BLaER1 treated with 17β-estradiol and CSF1 and Interleukin-3, amounts not matched to agents 10 nM and 100 nM (cell line): ENCODE measurements around the gene ABHD12.

Source experiments
- H3K27ac ChIP-seq, 11 experiments: shearing (Covaris generic); formaldehyde crosslinking; 2 replicates each; pipeline ENCODE4 v1.8.1; 2022
- H3K27me3 ChIP-seq, 11 experiments: shearing (Covaris generic); formaldehyde crosslinking; 2 replicates each; pipeline ENCODE4 v1.8.1; 2022
- H3K36me3 ChIP-seq, 11 experiments: shearing (Covaris generic); formaldehyde crosslinking; 2 replicates each; pipeline ENCODE4 v1.8.1; 2022
- H3K4me1 ChIP-seq, 10 experiments: shearing (Covaris generic); formaldehyde crosslinking; 2 replicates each; pipeline ENCODE4 v1.8.1; 2022
- H3K4me2 ChIP-seq, 11 experiments: shearing (Covaris generic); formaldehyde crosslinking; 2 replicates each; pipeline ENCODE4 v1.8.1; 2022
- H3K4me3 ChIP-seq, 10 experiments: shearing (Covaris generic); formaldehyde crosslinking; 2 replicates each; pipeline ENCODE4 v1.8.1; 2022
- H3K9ac ChIP-seq, 11 experiments: shearing (Covaris generic); formaldehyde crosslinking; 2 replicates each; pipeline ENCODE4 v1.8.1; 2022
- H3K9me3 ChIP-seq, 11 experiments: shearing (Covaris generic); formaldehyde crosslinking; replicated peaks in 1 of 11; 2 replicates each; pipeline ENCODE4 v1.8.1; 2022
- H4K20me1 ChIP-seq, 11 experiments: shearing (Covaris generic); formaldehyde crosslinking; 2 replicates each; pipeline ENCODE4 v1.8.1; 2022
- Cebpa-rat ChIP-seq, 11 experiments: shearing (Covaris generic); IDR thresholded peaks; 2 replicates each; pipeline ENCODE4 v1.8.1; 2022

The ABHD12 gene

DNA sequence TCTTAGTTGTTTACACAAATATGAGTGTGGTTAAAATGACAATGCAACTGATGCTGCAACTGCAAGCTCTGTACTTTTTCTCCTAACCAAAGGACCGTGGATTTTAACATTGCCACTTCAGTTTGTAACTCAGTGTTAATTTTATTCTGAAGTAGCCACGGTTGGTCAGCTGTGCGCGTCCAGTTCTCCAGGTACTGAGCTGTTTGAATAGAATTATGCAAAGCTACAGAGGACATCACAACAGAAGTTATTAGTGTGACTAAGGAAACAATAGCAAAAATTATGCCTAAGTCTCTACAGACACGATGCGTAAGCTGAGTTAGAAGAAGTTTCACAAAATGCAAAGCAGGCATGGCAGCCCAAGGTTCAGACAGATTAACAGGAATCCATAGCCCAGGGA is 4.4 kb upstream of the ABHD12 start:
- H3K4me2 ChIP-seq, result no peak overlapping the region

DNA sequence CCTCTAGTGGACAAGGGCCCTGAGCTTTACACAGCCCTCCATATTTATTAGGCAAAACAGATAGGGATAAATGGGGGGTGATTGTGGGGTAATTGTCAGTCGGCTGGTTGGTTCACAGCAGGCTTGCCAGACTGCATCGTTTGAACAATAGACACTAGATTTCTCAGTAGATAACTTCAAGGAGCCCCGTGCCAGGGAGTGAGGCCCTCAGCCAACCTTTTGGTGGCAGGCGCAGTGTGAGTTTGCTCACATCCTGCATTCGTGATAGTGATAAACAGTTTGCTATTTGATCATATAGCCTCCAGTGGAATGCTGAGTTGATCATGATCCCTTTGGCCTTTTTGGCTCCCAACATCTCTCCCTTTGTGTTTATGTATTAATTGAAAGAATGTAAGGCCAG is 3.6 kb upstream of the ABHD12 start:
- TF ChIP-seq Cebpa-rat (IDR thresholded peaks at IDR 0.05), result no peak
- Histone ChIP-seq H3K4me2 (no peak overlapping the region), H3K4me1 (peaks cover 5 to 26% (median 16%) of the 10 kb centered on the region in 10 experiments), H3K36me3 (no peaks in the 10 kb centered on the region), H4K20me1 (peaks cover 0 to 11% (median 4%) of the 10 kb centered on the region in 11 experiments; a peak in 9 of 22 replicates), H3K4me3 (no peak overlapping the region), H3K27ac (no peak overlapping the region), H3K9me3 (no peaks in the 10 kb centered on the region), H3K9ac (no peak overlapping the region), H3K27me3 (no peaks in the 10 kb centered on the region)

More for the DNA sequence above, 4.4 kb upstream of the ABHD12 start:
- TF ChIP-seq Cebpa-rat (IDR thresholded peaks at IDR 0.05), result no peak
- peaks cover 0 to 4% (median 0%) of the 10 kb centered on the region in 11 experiments; a peak in 5 of 22 replicates for H4K20me1 ChIP-seq
- H3K36me3 ChIP-seq, result no peaks in the 10 kb centered on the region
- H3K9me3 ChIP-seq, result no peaks in the 10 kb centered on the region
- no peak overlapping the region for H3K9ac ChIP-seq
- no peak overlapping the region for H3K27ac ChIP-seq
- peaks cover 0 to 23% (median 13%) of the 10 kb centered on the region in 10 experiments; a peak in 13 of 20 replicates for H3K4me1 ChIP-seq
- no peaks in the 10 kb centered on the region for H3K27me3 ChIP-seq
- no peak overlapping the region for H3K4me3 ChIP-seq

DNA sequence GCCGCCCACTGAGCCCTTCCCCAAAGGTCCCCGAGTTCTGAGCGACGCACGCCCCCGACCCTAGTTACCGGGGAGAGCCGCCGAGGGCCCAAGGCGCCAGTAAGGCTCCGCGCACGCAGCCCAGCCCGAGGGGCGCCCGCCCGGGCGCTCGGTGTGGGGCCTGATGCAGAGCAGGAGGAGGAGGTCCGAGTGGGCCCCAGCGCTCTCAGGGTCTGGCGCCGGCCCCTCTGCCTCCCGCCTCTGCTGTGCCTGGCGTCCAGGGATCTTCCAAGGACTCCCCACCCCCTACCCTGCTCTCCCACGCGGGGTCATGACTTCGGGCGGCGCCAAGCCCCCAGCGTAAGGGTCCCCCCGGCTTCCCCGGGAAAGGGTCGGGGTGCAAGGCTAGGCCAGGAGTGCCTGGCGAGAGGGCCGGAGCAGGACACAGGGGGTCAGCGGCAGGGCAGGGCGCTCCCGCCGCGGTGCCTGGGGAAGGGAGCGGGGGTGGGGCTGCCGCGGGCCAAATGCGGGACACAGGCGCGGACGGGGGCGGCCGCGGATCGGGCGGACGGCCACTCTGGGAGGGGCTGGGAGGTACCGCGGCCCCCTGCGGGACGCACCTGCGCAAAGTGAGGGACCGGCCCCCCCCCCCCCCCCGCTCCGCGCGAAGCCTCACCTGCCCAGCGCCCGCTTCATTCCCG is 637 bp downstream of the ABHD12 start:
- TF ChIP-seq Cebpa-rat (IDR thresholded peaks at IDR 0.05), result no peak

DNA sequence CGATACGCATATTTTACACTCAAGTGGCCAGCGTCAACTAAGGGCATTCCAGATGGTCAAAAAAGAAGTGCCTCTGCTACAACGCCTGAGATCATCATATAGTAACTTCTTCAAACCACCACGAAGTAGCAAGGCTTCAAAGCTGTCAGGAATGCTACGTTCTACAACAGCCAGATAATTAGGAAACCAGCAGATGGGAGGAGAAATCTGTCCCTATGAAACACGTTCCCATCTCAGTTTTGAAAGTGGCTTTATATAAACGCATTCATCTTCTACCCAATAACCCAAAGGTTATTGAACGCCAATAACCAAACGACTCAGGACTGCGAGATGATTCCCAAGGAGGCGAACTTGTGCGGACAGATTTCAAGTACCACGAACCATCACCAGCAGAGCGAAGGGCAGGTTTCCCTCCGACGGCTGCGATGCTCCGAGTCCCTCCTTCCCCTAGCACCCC is 1.2 kb downstream of the ABHD12 start:
- Histone ChIP-seq H3K27me3 (no peaks in the 10 kb centered on the region), H3K4me1 (peaks cover 12 to 24% (median 16%) of the 10 kb centered on the region in 10 experiments), H3K4me2 (peak overlapping the region; percentile 79 to 92 (median 87)), H3K9me3 (no peaks in the 10 kb centered on the region), H4K20me1 (peaks cover 3 to 47% (median 23%) of the 10 kb centered on the region in 11 experiments; a peak in 14 of 22 replicates), H3K27ac (peak overlapping the region; percentile 80 to 90 (median 85); a peak in 21 of 22 replicates), H3K36me3 (peaks cover 0 to 25% (median 4%) of the 10 kb centered on the region in 11 experiments; a peak in 5 of 22 replicates), H3K4me3 (peak overlapping the region; percentile 83 to 99 (median 97)), H3K9ac (peak overlapping the region; percentile 90 to 97 (median 92))
- no peak for TF ChIP-seq Cebpa-rat (IDR thresholded peaks at IDR 0.05)

More for the DNA sequence above, 637 bp downstream of the ABHD12 start:
- peaks cover 0 to 25% (median 0%) of the 10 kb centered on the region in 11 experiments; a peak in 5 of 22 replicates for H3K36me3 ChIP-seq
- no peaks in the 10 kb centered on the region for H3K27me3 ChIP-seq
- peak overlapping the region; percentile 83 to 99 (median 97) for H3K4me3 ChIP-seq
- H4K20me1 ChIP-seq, result peaks cover 3 to 41% (median 23%) of the 10 kb centered on the region in 11 experiments; a peak in 14 of 22 replicates
- peaks cover 12 to 24% (median 14%) of the 10 kb centered on the region in 10 experiments for H3K4me1 ChIP-seq
- H3K9ac ChIP-seq, result peak overlapping the region; percentile 90 to 97 (median 92)
- peak overlapping the region; percentile 79 to 92 (median 87) for H3K4me2 ChIP-seq
- H3K27ac ChIP-seq, result peak overlapping the region; percentile 80 to 90 (median 85)
- no peaks in the 10 kb centered on the region for H3K9me3 ChIP-seq

DNA sequence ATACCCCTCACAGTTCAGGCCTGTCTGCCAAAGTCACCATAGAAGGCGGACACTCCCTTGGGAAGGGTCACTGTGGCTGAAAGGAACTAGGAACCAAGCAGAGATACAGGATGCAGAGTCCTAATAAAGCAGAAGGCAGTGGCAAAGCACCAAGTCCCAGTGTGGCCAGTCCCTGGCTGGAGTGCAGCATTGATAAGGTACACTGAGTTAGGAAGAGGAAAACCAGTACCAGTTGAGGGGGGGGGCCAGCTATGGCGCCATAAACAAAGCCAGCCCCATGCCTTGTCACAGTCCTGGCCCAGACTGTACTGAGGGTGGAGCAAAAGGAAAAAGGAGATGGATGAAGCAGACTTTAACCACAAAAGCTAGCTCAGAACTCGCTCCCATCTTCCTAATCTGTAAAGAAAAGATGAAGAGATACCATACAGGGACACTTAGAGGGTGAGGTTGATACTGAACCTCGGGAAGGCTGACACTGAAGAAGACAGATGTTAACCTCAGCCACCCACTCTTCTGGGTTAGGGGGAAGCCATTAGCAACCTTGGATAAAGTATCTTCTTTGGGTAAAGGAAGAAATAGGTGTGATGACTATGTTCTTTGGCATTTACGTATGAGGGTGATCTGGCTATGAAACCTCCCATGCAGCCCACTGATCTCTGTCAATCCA is 7.8 kb downstream of the ABHD12 start:
- TF ChIP-seq Cebpa-rat (IDR thresholded peaks at IDR 0.05), result no peak

DNA sequence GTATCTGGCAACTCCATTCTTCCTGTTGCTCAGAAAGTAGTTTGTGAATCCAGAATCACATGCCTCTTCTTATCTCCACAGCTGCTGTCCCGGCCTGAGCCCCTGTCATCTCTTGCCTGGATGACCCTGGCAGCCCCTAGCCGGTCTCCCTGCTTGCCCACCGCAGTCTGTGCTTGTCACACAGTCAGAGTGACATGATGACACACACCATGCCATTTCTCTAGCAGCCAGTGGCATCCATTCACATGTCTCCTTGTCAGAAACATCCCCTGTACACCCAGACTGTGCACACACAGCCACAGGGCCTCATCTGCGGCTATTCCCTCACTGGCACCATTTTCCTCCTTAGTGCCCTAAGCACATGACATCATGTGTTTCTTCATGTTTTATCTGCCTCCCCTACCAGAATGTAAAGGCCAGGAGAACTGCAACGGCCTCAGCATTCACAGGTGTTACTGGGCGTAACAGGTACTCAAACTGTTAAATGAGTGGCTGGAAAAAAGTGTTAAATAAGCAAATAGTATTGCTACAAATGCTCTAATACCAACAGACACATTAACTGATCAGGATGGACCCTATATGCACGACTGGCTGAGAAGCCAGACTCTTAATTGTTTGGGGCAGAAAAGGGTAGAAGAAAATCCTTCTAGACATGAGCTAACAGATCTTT is 9.6 kb downstream of the ABHD12 start:
- no peak overlapping the region; a peak in 1 of 22 replicates for H3K9ac ChIP-seq
- peak overlapping the region in 10 of 11 experiments; percentile 15 to 84 (median 73); a peak in 15 of 22 replicates for H3K4me2 ChIP-seq
- H3K4me3 ChIP-seq, result no peak overlapping the region
- H3K27ac ChIP-seq, result no peak overlapping the region; a peak in 1 of 22 replicates
- H3K4me1 ChIP-seq, result peaks cover 33 to 70% (median 58%) of the 10 kb centered on the region in 10 experiments
- H3K36me3 ChIP-seq, result peaks cover 8 to 34% (median 20%) of the 10 kb centered on the region in 11 experiments; a peak in 18 of 22 replicates
- no peaks in the 10 kb centered on the region for H3K27me3 ChIP-seq
- TF ChIP-seq Cebpa-rat (IDR thresholded peaks at IDR 0.05), result no peak
- peaks cover 7 to 95% (median 50%) of the 10 kb centered on the region in 11 experiments; a peak in 17 of 22 replicates for H4K20me1 ChIP-seq
- peaks cover 0 to 7% (median 0%) of the 10 kb centered on the region in 11 experiments; a peak in 4 of 22 replicates for H3K9me3 ChIP-seq

More for the DNA sequence above, 7.8 kb downstream of the ABHD12 start:
- H3K9ac ChIP-seq, result no peak overlapping the region; a peak in 1 of 22 replicates
- no peak overlapping the region for H3K4me3 ChIP-seq
- peak overlapping the region in 7 of 11 experiments; percentile 3 to 78 (median 18); a peak in 6 of 22 replicates for H3K4me2 ChIP-seq
- H3K27me3 ChIP-seq, result no peaks in the 10 kb centered on the region
- H3K4me1 ChIP-seq, result peaks cover 33 to 58% (median 53%) of the 10 kb centered on the region in 10 experiments
- H4K20me1 ChIP-seq, result peaks cover 11 to 93% (median 49%) of the 10 kb centered on the region in 11 experiments; a peak in 17 of 22 replicates
- H3K36me3 ChIP-seq, result peaks cover 8 to 34% (median 17%) of the 10 kb centered on the region in 11 experiments; a peak in 18 of 22 replicates
- H3K27ac ChIP-seq, result no peak overlapping the region
- H3K9me3 ChIP-seq, result peaks cover 0 to 4% (median 0%) of the 10 kb centered on the region in 11 experiments; a peak in 4 of 22 replicates

DNA sequence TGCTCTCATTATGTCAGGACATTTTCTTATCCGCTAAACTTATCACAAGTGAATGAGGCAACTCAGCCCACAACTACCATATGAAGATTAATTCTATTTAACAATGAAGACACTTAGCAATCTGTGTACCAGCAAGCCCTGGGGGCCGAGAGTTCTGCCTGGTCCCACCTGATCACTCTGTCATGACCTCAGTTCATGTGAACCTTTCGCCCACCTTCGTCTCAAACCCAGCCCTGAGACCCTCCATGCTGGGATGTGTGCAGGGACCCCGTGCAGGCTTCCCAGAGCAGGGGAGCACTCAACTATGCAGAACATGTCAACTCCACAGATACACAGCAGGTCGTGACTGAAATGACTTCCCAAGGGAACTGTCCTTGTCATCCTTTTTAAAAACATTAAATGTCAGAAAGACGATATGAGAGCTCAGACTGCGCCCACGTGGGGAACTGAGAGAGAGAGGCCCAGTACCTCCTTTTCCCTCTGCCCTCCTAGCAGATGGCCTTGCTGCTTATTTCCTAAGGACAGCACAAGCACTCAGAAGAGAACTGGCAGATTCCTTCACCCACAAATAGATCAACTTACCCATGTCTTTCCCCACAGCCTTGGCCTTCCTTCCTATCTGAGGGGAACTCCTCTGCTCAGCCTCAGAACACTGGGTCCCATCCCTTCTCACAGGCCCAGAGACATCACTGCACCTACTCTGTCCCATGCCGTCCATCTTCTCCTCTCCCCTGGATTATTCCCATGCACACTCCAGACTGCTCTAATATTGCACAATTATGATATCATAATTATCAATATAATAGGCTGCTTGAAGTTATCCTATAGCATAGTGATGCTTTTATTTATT is 11.5 kb downstream of the ABHD12 start:
- H3K4me3 ChIP-seq, result peak overlapping the region in 1 of 10 experiments; percentile 22; a peak in 1 of 20 replicates
- H3K9ac ChIP-seq, result peak overlapping the region in 4 of 11 experiments; percentile 24 to 59 (median 44); a peak in 6 of 22 replicates
- peak overlapping the region; percentile 29 to 84 (median 71) for H3K4me2 ChIP-seq
- H3K4me1 ChIP-seq, result peaks cover 29 to 70% (median 55%) of the 10 kb centered on the region in 10 experiments
- H4K20me1 ChIP-seq, result peaks cover 7 to 92% (median 49%) of the 10 kb centered on the region in 11 experiments; a peak in 17 of 22 replicates
- peaks cover 8 to 34% (median 19%) of the 10 kb centered on the region in 11 experiments; a peak in 19 of 22 replicates for H3K36me3 ChIP-seq
- peak overlapping the region in 4 of 11 experiments; percentile 5 to 33 (median 10); a peak in 2 of 22 replicates for H3K27ac ChIP-seq
- peaks cover 0 to 18% (median under 1%) of the 10 kb centered on the region in 11 experiments; a peak in 7 of 22 replicates for H3K9me3 ChIP-seq
- TF ChIP-seq Cebpa-rat (IDR thresholded peaks at IDR 0.05), result peak in 1 of 11 experiments; percentile 72; a peak in 2 of 22 replicates
- no peaks in the 10 kb centered on the region for H3K27me3 ChIP-seq
